Measurements from ENCODE around the gene IL36B. TPM values are rescaled to one million over a fixed set of nuclear protein-coding genes. Genes with fewer than 3 reads are reported as not detected.

Gene IL36B
- total RNA-seq, 1 donor from 2014 or later: not detected

DNA sequence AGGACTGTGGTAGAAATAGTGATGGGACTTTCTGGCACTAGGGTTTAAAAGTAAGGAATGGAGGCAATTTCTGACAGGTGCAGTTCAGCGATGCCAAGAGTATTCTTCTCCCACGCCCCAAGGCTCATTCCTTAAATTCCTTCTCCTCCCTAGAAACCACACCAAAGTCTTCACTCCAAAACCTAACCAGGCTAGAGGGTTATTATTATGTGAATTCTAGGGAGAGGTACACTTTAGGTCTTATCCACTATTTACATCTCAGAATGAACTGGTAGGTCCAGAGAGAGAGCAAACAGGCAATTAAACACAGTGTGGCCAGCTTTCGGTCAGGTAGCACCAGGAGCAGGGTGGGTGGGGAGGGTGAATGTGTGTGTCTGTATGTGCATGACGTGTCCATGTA lies 26.5 kb upstream of the IL36B start:
- H3K27me3 Mint-ChIP-seq (ENCODE audit: low read depth): peaks cover 76% of the 10 kb centered on the region
- no peak for DNase-seq (ENCODE audit: low spot score in 2 of 2, unreplicated experiment in 2 of 2)
- H3K4me3 Mint-ChIP-seq: no peak overlapping the region
- H3K9me3 Mint-ChIP-seq: no peaks in the 10 kb centered on the region
- no peaks in the 10 kb centered on the region for H3K4me1 Mint-ChIP-seq
- H3K27ac Mint-ChIP-seq: no peak overlapping the region
- no peaks in the 10 kb centered on the region for H3K36me3 Mint-ChIP-seq
- TF ChIP-seq, protein P1, sequence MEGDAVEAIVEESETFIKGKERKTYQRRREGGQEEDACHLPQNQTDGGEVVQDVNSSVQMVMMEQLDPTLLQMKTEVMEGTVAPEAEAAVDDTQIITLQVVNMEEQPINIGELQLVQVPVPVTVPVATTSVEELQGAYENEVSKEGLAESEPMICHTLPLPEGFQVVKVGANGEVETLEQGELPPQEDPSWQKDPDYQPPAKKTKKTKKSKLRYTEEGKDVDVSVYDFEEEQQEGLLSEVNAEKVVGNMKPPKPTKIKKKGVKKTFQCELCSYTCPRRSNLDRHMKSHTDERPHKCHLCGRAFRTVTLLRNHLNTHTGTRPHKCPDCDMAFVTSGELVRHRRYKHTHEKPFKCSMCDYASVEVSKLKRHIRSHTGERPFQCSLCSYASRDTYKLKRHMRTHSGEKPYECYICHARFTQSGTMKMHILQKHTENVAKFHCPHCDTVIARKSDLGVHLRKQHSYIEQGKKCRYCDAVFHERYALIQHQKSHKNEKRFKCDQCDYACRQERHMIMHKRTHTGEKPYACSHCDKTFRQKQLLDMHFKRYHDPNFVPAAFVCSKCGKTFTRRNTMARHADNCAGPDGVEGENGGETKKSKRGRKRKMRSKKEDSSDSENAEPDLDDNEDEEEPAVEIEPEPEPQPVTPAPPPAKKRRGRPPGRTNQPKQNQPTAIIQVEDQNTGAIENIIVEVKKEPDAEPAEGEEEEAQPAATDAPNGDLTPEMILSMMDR (IDR thresholded peaks at IDR 0.05; ENCODE audit: unreplicated experiment): no peak

DNA sequence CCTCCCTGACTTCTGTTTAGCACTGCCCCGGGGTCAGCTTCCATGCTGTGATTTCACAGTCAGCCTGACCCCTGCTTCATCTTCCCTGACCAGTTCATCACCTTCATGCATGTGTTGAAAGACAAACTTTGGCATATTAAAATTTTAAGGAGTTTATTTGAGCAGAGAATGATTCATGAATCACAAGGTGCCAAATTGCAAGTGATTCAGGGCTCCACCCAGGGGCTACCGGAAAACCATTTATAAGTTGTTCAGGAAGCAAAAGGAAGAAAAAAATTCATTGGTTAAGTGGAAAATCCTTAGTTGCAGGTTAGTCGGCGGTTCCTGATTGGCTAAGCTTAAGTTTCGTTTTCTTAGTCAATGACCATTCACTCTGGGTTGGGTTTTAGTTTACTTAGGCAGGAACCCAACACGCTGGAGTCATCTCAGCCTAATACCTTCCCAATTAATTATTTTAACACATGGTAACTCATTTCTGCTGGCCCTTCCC lies 25.7 kb upstream of the IL36B start:
- H3K36me3 Mint-ChIP-seq: no peaks in the 10 kb centered on the region
- peaks cover 72% of the 10 kb centered on the region for H3K27me3 Mint-ChIP-seq (ENCODE audit: low read depth)
- no peak for DNase-seq (ENCODE audit: low spot score in 2 of 2, unreplicated experiment in 2 of 2)
- no peak overlapping the region for H3K4me3 Mint-ChIP-seq
- TF ChIP-seq, protein P1 (IDR thresholded peaks at IDR 0.05; ENCODE audit: unreplicated experiment): no peak
- no peak overlapping the region for H3K27ac Mint-ChIP-seq
- no peaks in the 10 kb centered on the region for H3K9me3 Mint-ChIP-seq
- no peaks in the 10 kb centered on the region for H3K4me1 Mint-ChIP-seq

DNA sequence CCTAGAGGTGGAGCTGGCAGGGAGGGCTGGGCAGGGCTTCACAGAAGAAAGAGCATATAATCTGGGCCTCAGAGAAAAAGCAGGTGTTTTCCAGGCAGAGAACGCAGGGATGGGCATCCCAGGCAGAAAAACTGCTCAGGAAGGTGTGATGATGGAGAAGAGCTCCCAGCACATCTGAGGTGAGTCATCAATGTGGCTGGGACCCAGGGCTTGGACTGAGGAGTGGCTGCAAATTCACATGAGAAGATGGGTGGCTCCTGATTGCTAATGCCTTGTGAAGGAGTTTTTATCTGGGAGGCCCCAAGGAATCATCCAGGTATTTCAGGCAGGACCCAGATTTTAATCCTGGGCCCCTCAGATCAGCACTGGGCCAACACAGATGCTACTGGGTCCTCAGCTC lies 25.3 kb upstream of the IL36B start:
- Mint-ChIP-seq H3K4me1 (no peaks in the 10 kb centered on the region), H3K9me3 (no peaks in the 10 kb centered on the region), H3K27me3 (ENCODE audit: low read depth) (peaks cover 67% of the 10 kb centered on the region), H3K4me3 (no peak overlapping the region), H3K27ac (no peak overlapping the region), H3K36me3 (no peaks in the 10 kb centered on the region)
- TF ChIP-seq, protein P1 (IDR thresholded peaks at IDR 0.05; ENCODE audit: unreplicated experiment): no peak
- DNase-seq (ENCODE audit: low spot score in 2 of 2, unreplicated experiment in 2 of 2): no peak

DNA sequence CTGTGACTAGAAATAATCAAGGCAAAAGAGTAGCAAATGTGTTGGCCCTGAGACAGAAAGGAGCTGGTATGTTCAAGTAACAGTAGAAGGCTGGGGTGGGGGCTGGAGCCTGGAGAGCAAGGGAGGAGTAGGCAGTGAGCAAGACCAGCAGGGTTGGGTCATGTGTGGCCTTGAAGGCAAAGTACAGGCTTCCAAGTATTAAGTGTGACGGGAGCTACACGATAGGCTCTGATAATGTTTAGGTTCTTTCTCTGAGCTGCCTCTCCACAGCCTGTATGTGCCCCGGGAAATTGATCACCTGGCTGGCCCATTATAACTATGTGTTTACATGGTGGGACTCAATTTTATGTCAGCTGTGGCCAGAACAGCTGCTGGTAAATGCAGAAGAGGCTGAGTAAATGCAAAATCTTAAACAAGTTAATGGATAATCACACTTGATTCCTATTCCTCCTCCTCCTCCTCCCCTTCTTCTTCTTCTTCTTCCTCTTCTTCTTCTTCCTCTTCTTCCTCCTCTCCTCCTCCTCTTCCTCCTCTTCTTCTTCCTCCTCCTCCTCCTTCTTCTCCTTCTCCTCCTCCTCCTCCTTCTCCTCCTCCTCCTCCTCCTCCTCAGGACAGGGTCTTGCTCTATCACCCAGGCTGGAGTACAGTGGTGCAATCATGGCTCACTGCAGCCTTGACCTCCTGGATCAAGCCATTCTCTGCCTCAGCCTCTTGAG lies 24.4 kb upstream of the IL36B start:
- TF ChIP-seq, protein P1 (IDR thresholded peaks at IDR 0.05; ENCODE audit: unreplicated experiment): no peak
- Mint-ChIP-seq H3K27me3 (ENCODE audit: low read depth) (peaks cover 61% of the 10 kb centered on the region), H3K27ac (no peak overlapping the region), H3K4me1 (no peaks in the 10 kb centered on the region), H3K36me3 (no peaks in the 10 kb centered on the region), H3K4me3 (no peak overlapping the region), H3K9me3 (no peaks in the 10 kb centered on the region)
- DNase-seq (ENCODE audit: low spot score in 2 of 2, unreplicated experiment in 2 of 2): no peak

DNA sequence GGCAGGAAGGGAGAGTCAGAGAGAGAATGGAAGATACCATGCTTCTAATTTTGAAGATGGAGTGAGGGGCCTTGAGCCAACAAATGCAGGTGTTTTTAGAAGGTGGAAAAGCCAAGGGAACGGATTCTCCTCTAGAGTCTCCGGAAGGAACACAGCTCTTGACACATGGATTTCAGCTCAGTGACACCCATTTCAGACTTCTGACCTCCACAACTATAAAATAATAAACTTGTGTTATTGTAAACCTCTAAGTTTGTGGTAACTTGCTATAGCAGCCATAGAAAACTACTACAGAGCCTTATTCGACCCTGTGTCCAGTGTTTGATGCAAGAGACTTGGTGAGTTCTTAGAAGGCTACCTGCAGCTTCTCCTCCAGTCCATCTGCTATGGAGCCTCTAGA lies 22.9 kb upstream of the IL36B start:
- no peaks in the 10 kb centered on the region for H3K9me3 Mint-ChIP-seq
- no peak for DNase-seq (ENCODE audit: low spot score in 2 of 2, unreplicated experiment in 2 of 2)
- no peaks in the 10 kb centered on the region for H3K4me1 Mint-ChIP-seq
- no peak overlapping the region for H3K27ac Mint-ChIP-seq
- TF ChIP-seq, protein P1 (IDR thresholded peaks at IDR 0.05; ENCODE audit: unreplicated experiment): no peak
- H3K27me3 Mint-ChIP-seq (ENCODE audit: low read depth): peaks cover 51% of the 10 kb centered on the region
- no peak overlapping the region for H3K4me3 Mint-ChIP-seq
- no peaks in the 10 kb centered on the region for H3K36me3 Mint-ChIP-seq

All from mesothelial cell of epicardium (in vitro differentiated cells).